Activated CD8-positive, alpha-beta memory T cell treated with anti-CD3 and anti-CD28 coated beads, Interleukin-2, amount 50 U/mL, for 24 hours (primary cell): ENCODE results near the gene NR3C2.
"Not testable (repeated sequence)": the region's sequence is repeated elsewhere in the genome, so short reads cannot be mapped to it uniquely, and the experiment has no call there.

ENCODE experiments used
- DNase-seq: peaks from one replicate; pipeline ENCODE4 v3.0.0-alpha.2; 2020; ENCODE audit errors: extremely low read depth

NR3C2 gene

DNA sequence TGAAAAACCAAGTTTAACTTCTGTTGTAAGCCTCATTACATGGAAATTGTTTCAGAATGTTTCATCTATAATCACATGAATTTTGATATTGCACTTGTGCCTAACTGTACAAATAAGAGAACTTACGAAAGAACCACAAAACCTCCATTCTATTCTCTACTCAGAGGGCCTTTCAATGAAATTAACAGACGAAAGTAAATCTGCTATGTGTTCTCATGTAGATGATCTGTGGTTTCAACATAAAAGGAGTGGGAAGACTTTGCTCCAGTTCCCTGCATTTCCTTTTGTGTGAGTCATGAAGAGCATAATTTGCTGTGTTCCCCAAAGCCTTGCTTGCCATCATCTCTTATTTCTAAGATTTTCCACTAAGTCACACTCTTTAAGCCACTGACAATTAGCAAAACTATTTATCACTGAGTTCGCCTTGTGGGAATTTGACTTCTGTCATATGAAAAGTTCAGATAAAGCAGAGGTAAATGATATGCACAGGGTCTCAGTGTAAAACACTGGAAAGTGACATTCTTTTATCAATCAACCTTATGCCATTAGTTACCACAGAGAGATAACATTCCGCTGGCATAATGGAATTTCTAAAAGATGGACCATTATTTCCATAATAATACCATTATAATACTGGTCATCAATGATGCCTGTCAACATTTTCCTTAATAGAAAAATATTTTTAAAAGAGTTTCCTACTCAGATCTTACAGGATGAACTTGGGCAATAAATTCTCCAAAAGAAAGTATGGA lies 329.8 kb downstream of the NR3C2 start:
- DNase-seq, result no peak

DNA sequence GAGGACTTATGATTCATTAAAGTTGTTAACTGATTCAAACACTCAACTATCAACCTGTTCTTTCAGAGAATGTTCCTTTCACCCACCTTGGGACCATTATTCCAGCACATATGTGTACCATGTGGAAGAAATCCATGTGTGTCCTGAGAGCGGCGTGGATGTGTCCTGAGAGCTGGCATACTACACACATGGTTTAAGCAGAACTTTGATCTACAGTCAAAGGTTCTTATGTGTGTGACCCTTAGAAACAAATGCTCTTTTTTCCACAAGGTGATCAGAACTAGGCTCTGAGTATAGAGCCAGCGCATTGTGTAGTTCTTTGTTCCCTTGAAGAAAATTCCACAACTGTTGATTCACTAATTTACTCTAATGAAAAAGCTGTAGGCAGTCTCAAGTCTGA lies 332.0 kb downstream of the NR3C2 start:
- no peak for DNase-seq

DNA sequence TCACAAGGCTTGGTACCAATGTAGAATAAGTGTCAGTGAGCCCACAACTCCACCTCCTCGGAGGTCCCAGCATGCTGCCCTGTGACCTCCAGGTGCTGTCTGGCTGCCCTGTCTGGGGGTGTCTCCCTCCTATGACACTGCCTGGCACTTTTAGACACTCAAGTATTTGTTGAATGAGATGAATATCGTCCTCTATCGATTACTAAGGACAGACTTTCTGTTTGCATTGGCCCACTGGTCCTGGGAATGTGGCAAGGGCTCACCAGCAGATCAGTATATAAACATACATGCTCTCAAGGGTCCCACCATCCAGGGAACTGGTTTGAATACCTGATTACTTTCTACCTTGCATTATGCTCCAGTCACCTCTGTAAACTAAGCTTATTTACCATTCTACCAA lies 333.0 kb downstream of the NR3C2 start:
- DNase-seq, result no peak

DNA sequence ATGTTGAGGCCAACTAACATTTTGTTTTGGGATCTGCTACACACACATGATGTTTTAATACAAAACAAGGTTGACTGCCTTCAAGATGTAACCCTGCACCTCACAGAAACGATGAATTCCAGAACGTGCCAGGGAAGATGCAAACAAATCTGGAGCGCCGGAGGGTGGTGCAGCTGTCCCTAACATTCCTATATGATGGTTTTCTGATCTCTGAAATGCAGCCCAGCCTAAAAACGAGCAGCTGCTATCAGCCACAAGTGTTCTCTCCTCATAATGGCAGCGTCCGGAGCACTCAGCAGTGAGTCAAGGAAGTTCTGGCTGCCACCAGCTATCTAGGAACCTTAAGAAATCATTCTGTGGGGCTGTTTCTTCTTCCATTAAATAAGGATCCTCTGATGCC lies 333.4 kb downstream of the NR3C2 start:
- no peak for DNase-seq

DNA sequence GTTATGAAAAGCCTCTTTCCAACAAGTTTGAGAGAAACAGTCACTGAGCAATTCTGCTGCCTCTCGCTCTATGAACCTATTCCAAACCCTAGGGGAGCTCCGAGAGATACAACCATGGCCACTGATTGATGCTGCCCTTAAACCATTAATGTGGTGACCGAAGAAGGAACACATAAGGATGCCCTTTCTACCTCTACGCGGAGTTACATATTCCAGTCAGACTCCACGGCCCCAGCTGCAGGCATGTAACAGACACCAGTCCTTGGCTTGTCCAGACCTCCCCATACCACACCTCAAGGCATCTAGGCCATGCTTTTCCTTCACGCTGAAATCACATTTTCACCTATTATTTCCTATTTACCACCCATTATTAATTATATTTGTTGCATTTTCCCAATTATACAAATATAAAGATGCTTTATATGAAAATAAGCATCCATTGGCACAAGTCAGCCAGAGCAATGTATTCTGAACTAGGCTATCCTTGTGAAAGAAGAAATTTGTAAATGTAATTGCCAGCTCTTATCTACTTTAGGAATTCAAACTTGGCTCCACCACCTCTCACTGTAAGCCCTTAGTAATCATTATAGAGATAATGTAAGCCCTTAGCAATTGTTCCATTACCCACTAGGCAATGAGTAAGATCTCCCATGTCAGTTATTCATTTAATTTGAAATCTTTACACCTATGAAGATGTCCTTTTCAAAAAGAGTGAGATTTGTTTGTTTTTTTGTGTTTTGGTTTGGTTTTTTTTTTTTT lies 338.4 kb downstream of the NR3C2 start:
- no peak for DNase-seq

DNA sequence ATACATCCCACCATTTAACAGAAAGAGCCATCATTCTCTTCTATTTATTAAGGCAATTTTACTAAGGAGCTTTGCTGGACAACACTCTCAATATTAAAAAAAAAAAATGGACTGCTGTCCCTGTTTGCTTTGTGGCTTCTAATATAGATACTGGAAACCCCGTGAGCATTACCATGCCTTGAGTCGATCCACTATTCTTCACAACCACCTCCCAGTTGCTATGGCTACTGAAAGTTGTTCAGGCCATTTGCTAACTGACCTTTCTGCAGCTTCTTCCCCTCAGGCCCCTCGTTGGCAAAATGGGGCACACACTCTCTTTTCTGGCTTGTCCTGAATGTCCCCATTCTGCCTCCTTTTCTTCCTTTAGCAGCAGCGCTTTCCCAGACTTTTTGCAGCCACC lies 340.4 kb downstream of the NR3C2 start:
- no peak for DNase-seq

DNA sequence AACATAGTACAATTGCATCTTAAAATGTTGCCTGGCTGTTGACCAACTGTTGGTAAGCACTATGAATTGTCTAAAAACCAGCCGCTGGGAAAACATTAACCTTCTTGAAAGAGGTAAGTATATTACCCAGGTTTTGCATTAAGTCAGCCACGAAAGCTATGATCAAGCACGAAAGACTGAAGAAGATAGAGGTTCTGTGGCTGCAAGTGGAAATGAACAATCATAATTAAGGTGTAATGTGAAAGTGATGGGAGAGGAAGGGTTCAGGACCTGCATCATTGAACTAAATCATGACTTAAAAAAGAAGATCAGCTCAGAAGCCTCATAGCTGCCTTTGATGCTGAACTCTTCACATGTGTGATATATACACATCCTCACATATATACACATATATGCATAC lies 341.0 kb downstream of the NR3C2 start:
- no peak for DNase-seq

DNA sequence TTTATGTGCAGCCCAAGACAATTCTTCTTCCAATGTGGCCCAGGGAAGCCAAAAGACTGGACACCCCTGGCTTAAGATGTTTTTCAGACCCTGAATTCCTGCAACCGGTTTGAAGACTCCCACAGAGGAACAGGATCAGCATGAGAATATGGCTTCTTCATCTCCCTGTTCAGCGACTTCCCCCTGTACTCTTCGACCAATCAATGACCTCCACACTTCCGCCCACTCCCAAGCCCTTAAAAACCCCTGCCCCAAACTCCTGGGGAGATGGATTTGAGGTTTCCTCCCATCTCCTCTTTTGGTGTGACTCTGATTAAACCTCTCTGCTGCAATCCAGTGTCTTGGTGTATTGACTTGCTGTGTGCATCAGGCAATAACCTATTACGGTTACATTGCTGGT lies 344.4 kb downstream of the NR3C2 start:
- DNase-seq, result no peak

DNA sequence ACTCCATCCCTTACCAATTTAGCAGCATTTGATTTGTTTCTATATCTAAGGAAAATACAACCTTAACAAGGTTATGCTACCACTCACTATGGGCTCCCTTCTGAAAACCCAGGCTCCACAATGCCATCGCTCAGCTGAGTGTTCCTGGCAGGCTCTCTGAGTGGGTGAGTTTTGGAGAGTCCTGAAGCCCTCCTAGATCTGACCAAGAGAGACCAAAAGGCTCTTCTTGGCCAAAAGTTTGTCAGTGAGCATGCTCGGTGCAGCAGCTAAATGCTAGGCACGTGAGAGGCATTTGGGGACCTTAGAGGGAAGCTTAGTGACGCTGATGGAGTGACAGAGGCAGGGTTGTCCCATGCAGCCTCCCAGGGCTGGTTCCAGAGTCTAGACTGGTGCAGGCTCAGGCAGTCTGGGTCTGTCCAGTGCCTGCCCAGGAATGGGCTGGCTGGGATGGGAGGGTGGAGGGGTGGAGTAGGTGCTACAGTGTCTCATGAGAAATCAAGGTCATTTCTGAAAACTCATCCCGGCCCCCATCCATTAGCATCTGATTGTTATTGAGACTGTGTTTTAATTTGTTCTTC lies 346.8 kb downstream of the NR3C2 start:
- DNase-seq, result no peak

DNA sequence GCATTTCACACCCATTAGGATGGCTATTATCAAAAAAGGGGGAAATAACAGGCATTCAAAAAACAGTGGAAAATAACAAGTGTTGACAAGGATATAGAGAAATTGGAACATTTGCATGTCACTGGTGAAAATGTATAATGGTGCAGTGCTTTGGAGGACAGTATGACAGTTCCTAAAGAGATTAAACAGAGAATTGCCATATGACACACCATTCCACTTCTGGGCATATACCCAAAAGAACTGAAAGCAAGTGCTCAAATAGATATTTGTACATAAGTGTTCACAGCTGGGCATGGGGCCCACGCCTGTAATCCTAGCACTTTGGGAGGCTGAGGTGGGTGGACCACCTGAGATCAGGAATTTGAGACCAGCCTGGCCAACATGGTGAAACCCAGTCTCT lies 348.1 kb downstream of the NR3C2 start:
- no peak for DNase-seq

DNA sequence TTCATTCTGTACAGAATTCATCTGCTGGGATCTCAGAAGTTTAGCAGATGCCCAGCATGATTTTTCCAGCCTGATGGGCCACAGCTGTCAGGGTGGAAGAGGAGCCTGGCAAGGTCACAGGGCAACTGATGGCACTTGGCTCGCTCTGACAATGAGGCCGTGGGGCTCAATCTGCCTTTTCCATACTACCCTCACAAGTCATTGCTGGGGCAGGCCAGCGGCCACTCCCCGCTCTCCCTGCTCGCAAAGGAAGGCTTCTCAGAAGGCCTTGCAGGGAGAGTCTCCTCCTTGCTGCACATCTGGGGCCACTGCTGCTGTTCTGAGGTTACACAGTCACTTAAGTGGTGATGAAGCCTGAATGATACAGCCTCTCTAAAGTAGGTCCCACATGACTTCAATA lies 349.1 kb downstream of the NR3C2 start:
- DNase-seq, result no peak

DNA sequence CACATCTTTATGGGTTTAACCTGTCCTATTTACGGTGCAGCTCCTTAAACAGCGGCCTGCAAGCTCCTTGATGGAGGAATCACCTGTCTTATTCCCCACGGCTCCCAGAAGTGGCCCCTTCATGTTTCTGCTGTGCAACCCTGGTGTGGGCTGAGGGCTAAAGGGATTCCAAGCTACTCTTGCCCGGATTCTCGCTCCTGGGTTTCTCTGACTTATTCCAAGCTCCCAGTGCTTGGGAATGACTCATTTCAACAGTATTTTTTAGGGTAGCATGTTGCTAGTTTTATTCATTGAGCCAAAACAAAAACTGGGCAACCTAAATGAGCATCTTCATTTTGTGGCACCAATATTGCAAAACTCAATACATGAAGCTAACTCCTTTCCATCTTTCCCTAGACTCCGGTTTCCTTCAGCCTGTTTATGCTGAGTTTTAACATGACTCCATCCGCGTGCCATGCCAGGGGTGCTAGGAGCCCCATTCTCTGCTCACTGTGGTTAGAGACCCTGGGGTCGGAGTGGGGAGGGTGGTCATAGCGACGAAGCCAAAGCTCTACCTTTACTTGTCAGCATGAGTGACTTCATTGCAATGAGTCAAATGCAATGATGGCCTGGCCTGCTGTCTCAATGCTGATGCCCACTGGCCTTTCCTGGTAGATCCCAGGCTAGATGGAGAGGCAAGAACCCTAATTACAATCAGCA lies 349.7 kb downstream of the NR3C2 start:
- DNase-seq, result no peak

DNA sequence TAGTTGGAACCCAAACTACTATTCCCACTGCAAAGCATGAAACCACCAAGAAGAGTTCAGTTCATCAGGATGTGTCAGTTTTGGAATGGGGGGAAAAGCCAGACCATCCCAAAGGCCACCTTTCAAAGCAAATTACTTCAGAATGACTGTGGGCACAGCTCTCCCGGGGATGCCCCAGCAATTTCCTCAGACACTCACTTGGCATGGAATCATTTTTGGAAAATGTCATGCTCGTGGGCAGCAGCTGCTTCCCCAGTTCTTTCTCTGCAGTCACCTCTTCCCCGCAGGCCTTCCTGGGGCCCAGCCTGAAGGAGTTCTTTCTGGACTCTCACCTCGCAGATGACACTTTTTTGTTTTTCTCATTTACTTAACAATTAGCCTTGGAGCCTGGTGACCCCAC lies 350.3 kb downstream of the NR3C2 start:
- DNase-seq, result no peak

DNA sequence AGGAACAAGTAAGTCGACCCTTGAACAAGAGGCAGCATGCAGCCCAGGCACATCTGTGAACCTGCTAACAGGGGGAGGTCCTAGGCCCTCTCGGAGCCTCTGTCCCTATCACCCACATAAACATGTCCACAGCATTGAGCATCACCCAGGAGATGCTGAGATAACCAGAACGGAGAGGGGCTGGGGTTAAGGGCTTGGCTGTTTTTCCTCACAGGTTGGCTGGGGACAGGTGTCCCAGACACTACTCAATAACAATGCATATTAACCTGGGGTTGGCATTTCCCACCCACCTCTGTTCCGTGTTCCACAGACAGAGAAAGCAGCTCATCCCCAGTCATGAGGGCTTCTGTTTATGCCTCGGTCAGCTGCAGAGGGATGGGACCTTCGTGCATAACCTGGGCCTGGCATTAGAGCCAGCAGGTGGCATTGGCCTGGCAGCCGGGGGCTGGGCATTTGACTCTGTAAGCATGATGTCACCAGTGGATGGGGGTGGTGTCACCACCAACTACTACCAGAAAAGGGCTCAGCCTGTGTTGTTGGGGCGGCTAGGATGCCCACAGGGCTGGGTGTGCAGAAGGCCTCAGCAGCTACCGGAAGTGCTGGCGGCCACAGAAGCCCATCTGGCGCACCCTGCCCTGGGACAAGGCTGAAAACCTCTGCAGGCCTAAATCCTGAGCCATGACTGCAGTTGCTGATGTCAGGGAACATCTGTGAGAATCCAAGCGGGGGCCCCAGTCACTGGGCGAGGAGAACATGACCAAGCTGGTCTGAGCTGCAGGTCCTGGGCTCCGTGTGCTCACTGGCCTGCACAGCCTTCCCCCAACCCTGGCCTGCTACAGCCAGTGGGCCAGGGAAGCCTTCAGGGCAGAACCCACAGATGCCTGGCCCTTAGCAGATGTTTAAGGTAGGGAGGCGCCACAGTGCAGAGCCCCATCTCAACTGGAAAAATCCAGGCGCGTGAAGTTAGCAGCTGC lies 351.4 kb downstream of the NR3C2 start:
- DNase-seq, result no peak

DNA sequence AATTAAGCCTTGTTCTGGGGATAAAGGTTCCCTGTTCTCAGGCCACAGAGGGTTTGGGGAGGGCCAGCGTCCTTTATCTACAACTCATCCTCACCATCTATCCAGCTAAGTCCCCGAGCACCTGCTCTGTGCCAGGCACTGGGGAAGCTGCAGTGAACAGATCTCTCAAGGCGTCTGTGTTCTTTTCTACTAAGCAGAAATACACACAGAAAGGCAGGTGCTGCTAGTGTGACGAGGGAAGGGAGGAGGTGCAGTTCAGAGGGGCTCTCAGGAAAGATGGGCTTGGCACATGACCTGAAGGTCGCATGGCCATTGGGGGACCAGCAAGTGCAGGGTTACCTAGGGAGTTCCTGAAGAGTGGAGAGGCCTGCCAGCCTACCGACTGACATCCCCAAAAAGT lies 352.2 kb downstream of the NR3C2 start:
- DNase-seq, result no peak

DNA sequence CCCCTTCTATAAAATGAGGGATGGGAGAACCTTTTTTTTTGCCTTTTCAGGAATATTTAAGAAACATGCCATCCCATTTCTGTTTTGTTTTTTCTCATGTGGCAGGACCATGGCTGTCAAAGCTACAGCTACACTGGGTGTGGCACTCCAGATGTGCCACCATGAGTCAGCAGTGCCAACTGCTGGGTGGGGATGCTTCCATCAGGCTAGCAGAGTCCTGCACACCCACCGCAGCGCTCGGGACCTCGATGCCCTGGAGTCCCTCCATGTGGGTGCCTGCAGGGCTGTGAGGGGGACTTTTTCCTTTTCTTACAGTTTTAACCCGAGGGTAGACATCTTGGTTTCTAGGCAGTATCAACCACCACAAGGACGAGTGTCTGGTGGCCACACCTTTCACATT lies 352.6 kb downstream of the NR3C2 start:
- no peak for DNase-seq

DNA sequence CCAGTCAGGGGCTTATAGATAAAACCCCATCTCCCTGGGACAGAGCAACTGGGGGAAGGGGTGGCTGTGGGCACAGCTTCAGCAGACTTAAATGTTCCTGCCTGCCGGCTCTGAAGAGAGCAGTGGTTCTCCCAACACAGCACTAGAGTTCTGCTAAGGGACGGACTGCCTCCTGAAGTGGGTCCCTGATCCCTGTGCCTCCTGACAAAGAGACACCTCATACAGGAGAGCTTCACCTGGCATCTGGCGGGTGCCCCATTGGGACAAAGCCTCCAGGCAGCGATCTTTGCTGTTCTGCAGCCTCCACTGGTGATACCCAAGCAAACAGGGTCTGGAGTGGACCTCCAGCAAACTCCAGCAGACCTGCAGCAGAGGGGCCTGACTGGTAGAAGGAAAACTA lies 359.1 kb downstream of the NR3C2 start:
- not testable (repeated sequence) for DNase-seq

DNA sequence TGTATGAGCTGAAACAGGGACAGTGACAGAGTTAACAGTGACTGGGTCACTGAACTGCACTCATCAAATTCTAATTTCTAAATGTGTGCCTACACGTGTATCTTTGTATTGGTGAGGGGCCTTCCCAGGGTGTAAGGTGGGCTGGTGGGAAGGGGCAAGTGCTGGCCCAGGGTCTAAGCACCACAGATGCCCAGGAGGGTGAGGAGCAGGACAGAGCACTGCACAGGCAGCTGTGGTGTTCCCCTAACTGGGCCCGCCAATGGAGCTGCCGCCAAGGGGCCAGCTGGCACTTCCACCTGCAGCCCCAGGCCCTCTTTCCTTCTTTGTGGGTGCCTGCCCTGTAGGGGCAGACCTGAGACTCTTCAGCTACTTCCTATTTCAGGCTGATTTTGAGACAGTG lies 360.5 kb downstream of the NR3C2 start:
- no peak for DNase-seq

DNA sequence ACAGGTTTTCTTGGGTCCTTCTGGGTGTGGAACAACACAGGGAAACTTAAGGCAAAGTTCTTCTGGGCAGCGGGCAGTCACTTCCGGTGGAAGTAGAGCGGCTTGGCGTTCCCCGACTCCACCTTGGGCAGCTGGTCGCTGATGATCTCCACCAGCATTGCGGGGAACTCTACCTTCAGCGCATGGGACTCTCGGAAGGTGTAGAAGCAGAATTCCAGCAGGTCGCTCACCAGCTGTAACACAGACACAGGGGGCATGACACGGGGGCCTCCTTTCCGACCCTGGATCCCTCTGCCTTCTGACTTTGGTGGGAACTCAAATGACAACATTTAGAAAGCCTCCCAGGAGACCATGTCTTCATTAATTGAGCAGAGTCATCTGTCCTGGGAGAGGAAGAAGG lies 360.9 kb downstream of the NR3C2 start:
- no peak for DNase-seq

DNA sequence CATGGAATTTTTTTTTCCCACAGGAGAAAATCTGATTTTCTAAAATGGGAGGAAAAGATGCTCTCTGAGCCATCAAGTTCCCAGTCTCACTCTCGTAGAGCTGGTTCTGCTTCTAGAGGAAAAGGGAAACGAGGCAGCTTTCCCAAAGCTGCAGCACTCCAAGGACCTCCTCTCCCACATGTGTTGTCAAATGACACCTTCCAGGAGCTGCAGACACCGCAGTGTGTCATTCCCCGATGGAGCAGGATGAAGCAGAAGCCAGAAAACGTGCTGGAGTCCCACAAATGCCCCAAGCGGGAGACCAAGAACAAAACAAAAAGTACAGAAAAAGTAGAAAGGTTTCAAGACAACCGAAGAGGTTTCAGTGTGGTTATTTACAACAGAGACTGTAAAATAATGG lies 362.3 kb downstream of the NR3C2 start:
- DNase-seq, result no peak

DNA sequence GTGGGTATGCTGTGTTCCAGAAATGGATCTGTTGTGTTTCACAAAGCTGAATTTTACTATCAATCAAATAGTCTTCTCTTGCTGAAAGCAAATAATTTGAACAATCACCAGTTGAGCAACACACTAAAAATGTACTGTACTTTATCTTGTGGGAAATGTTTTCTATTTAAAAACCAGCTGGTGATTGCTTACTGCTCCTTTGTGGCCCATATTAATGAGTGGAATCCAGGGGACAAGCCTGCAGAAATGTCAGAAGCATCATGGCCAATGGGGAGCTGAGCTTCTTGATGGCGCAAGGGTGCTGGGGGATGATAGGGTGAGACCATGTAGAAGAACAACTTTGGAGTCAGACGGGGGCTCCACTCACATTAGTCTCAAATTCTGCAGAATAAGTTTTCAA lies 364.2 kb downstream of the NR3C2 start:
- DNase-seq, result no peak
